MM.1S (cell line): ENCODE data around the gene SERPINB6.
A peak's percentile ranks its signal among the peaks of the same experiment; 100 is the strongest.

Source experiments
- DNase-seq: peaks from one replicate; pipeline ENCODE4 v3.0.0-alpha.2; 2015
- H2AFZ ChIP-seq: fragments of 300-600 bp; sonication (generic); 2 replicates; pipeline ENCODE4 v1.6.0; 2016; ENCODE audit warnings: antibody characterized with exemption, low read length
- H3F3A ChIP-seq: fragments of 300-600 bp; sonication (generic); 2 replicates; pipeline ENCODE4 v1.6.1; 2016; ENCODE audit warnings: mild to moderate bottlenecking, antibody characterized with exemption, low read length, moderate library complexity, mixed read lengths; ENCODE audit not compliant: insufficient read depth
- H3K27ac ChIP-seq: fragments of 300-600 bp; sonication (generic); 2 replicates; pipeline ENCODE4 v1.5.1; 2016; ENCODE audit warnings: mild to moderate bottlenecking, low read length
- H3K27me3 ChIP-seq: fragments of 300-600 bp; sonication (generic); replicated peaks from 2 replicates; pipeline ENCODE4 v1.6.0; 2016; ENCODE audit warnings: low read length; ENCODE audit not compliant: insufficient read depth
- H3K36me3 ChIP-seq: fragments of 300-600 bp; sonication (generic); replicated peaks from 2 replicates; pipeline ENCODE4 v1.6.1; 2016; ENCODE audit warnings: mild to moderate bottlenecking, low read length, mixed read lengths; ENCODE audit not compliant: insufficient read depth
- H3K4me1 ChIP-seq: fragments of 300-600 bp; sonication (generic); 2 replicates; pipeline ENCODE4 v1.6.1; 2016; ENCODE audit warnings: low read length, mixed read lengths
- H3K4me2 ChIP-seq: fragments of 300-600 bp; sonication (generic); 2 replicates; pipeline ENCODE4 v1.6.0; 2016; ENCODE audit warnings: low read depth, low read length
- H3K4me3 ChIP-seq: fragments of 300-600 bp; sonication (generic); 2 replicates; pipeline ENCODE4 v1.5.1; 2016; ENCODE audit warnings: low read length, mixed read lengths
- H3K79me2 ChIP-seq: fragments of 300-600 bp; sonication (generic); 2 replicates; pipeline ENCODE4 v1.6.1; 2016; ENCODE audit warnings: mixed run types, low read length, mixed read lengths
- H3K9ac ChIP-seq: fragments of 300-600 bp; sonication (generic); 2 replicates; pipeline ENCODE4 v1.6.1; 2016; ENCODE audit warnings: low read length, mixed read lengths
- H3K9me2 ChIP-seq: fragments of 300-600 bp; sonication (generic); replicated peaks from 2 replicates; pipeline ENCODE4 v1.6.1; 2016; ENCODE audit warnings: mild to moderate bottlenecking, low read length, mixed read lengths; ENCODE audit not compliant: insufficient read depth
- H3K9me3 ChIP-seq: fragments of 300-600 bp; sonication (generic); replicated peaks from 2 replicates; pipeline ENCODE4 v1.6.1; 2016; ENCODE audit warnings: mild to moderate bottlenecking, low read length, mixed read lengths; ENCODE audit not compliant: insufficient read depth
- H4K20me1 ChIP-seq: fragments of 300-600 bp; sonication (generic); 2 replicates; pipeline ENCODE4 v1.6.1; 2016; ENCODE audit warnings: mild to moderate bottlenecking, low read length, moderate library complexity, mixed read lengths; ENCODE audit not compliant: insufficient read depth
- CTCF ChIP-seq: fragments of 300-600 bp; sonication (generic); IDR thresholded peaks from 2 replicates; pipeline ENCODE4 v1.5.1; 2016; ENCODE audit warnings: antibody characterized with exemption, low read length, mixed read lengths
- EZH2 ChIP-seq: fragments of 300-600 bp; sonication (generic); optimal IDR thresholded peaks from 2 replicates; pipeline ENCODE3; 2017; ENCODE audit warnings: low read depth, mild to moderate bottlenecking, antibody characterized with exemption, low read length, mixed read lengths
- EZH2phosphoT487 ChIP-seq: fragments of 300-600 bp; sonication (generic); IDR thresholded peaks from 2 replicates; pipeline ENCODE4 v1.6.1; 2018; ENCODE audit warnings: antibody characterized with exemption, low read length

Gene SERPINB6

GRCh38 chr6:2953098-2953497 is 18.3 kb downstream of the SERPINB6 start:
- Histone ChIP-seq H3K9ac (no peak overlapping the region), H2AFZ (no peak overlapping the region), H3F3A (peaks cover under 1% of the 10 kb centered on the region; the same call in 1 of the 2 replicates), H3K9me3 (no peaks in the 10 kb centered on the region), H3K79me2 (no peaks in the 10 kb centered on the region), H3K27me3 (no peaks in the 10 kb centered on the region), H3K9me2 (no peaks in the 10 kb centered on the region), H3K36me3 (no peaks in the 10 kb centered on the region), H3K4me1 (peaks cover 5% of the 10 kb centered on the region), H3K4me2 (no peak overlapping the region), H4K20me1 (no peaks in the 10 kb centered on the region), H3K4me3 (no peak overlapping the region), H3K27ac (no peak overlapping the region)
- TF ChIP-seq CTCF (no peak), EZH2 (no peak), EZH2phosphoT487 (no peak)
- DNase-seq = no peak

GRCh38 chr6:2952557-2953095 is 18.7 kb downstream of the SERPINB6 start:
- Histone ChIP-seq H3K9ac (no peak overlapping the region), H3K9me3 (no peaks in the 10 kb centered on the region), H4K20me1 (no peaks in the 10 kb centered on the region), H3K27me3 (no peaks in the 10 kb centered on the region), H2AFZ (no peak overlapping the region), H3K4me3 (no peak overlapping the region), H3F3A (peaks cover 5% of the 10 kb centered on the region; the same call in 1 of the 2 replicates), H3K4me2 (no peak overlapping the region), H3K36me3 (no peaks in the 10 kb centered on the region), H3K27ac (no peak overlapping the region), H3K79me2 (no peaks in the 10 kb centered on the region), H3K4me1 (peaks cover 10% of the 10 kb centered on the region), H3K9me2 (no peaks in the 10 kb centered on the region)
- TF ChIP-seq EZH2phosphoT487 (no peak), CTCF (peak; percentile 81)
- DNase-seq = peak; percentile 34

- Histone ChIP-seq H3F3A (peaks cover 12% of the 10 kb centered on the region; the same call in 1 of the 2 replicates), H4K20me1 (no peaks in the 10 kb centered on the region), H3K9me2 (no peaks in the 10 kb centered on the region), H3K4me2 (no peak overlapping the region), H3K4me3 (no peak overlapping the region), H3K27me3 (no peaks in the 10 kb centered on the region), H3K36me3 (no peaks in the 10 kb centered on the region), H3K79me2 (no peaks in the 10 kb centered on the region), H3K4me1 (peaks cover 17% of the 10 kb centered on the region), H3K9ac (no peak overlapping the region), H3K9me3 (no peaks in the 10 kb centered on the region), H2AFZ (no peak overlapping the region), H3K27ac (no peak overlapping the region)
- TF ChIP-seq CTCF = no peak
- TF ChIP-seq EZH2phosphoT487 = no peak
- no peak for TF ChIP-seq EZH2
- DNase-seq = no peak
These were observed 19.6 kb downstream of the SERPINB6 start for GRCh38 chr6:2951728-2952127.
